ENCODE measurements around the gene RALGPS1. TPM values are rescaled to one million over a fixed set of nuclear protein-coding genes. Genes with fewer than 3 reads are reported as not detected.

Gene RALGPS1
- total RNA-seq, 1 experiment from 2014 or later, result 18.6 TPM

DNA sequence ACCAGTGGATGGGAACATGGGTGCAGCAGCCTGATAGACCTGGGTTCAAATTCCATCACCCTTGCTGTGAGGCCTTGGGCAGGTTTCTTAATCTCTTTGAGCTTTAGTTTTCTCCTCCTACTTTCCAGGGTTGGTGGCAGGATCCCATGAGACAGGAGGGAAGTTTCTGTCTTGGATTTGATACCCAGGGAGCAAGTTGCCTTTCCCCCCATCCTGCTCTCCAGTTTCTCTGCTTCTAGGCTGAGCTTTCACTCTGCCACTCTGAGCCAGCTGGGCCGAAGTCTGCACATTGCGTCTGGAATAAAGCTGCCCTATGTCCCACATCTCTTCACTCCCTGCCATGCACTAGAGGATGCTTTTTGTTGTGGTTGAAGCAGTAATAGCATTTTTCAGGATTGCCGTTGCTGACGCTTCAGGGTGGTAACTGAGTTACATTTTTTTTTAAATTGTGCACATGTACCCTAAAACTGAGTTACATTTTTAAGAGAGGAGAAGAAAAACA, 248.3 kb downstream of the RALGPS1 start:
- WGBS (ENCODE audit: extremely low coverage, insufficient read length, low lambda C conversion rate), result no CpG with 5 or more reads among the region's 4 CpGs
- TF ChIP-seq, protein P1, sequence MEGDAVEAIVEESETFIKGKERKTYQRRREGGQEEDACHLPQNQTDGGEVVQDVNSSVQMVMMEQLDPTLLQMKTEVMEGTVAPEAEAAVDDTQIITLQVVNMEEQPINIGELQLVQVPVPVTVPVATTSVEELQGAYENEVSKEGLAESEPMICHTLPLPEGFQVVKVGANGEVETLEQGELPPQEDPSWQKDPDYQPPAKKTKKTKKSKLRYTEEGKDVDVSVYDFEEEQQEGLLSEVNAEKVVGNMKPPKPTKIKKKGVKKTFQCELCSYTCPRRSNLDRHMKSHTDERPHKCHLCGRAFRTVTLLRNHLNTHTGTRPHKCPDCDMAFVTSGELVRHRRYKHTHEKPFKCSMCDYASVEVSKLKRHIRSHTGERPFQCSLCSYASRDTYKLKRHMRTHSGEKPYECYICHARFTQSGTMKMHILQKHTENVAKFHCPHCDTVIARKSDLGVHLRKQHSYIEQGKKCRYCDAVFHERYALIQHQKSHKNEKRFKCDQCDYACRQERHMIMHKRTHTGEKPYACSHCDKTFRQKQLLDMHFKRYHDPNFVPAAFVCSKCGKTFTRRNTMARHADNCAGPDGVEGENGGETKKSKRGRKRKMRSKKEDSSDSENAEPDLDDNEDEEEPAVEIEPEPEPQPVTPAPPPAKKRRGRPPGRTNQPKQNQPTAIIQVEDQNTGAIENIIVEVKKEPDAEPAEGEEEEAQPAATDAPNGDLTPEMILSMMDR (conservative IDR thresholded peaks at IDR 0.05), result no peak
- no peak overlapping the region for H3T11ph ChIP-seq (ENCODE audit: low read length)
- no peak overlapping the region for H4K91ac ChIP-seq (ENCODE audit: insufficient read length, low read depth, low read length)
- no peaks in the 10 kb centered on the region for H3K9me3 ChIP-seq (ENCODE audit: control insufficient read depth, low read depth, low read length)
- H2BK15ac ChIP-seq (ENCODE audit: low read depth, low read length), result no peak overlapping the region
- no peak overlapping the region for H3K18ac ChIP-seq (ENCODE audit: insufficient read length, low read depth, low read length)
- peaks cover 23 to 25% of the 10 kb centered on the region in 2 experiments for H3K4me1 Mint-ChIP-seq
- H3K23me2 ChIP-seq (ENCODE audit: insufficient read length, low read depth, low read length, poor library complexity, severe bottlenecking), result no peaks in the 10 kb centered on the region
- no peak overlapping the region for H3K14ac ChIP-seq (ENCODE audit: insufficient read depth, low read length)
- H4K20me1 ChIP-seq (ENCODE audit: control insufficient read depth, insufficient read depth, insufficient read length), result no peaks in the 10 kb centered on the region
- H3K27ac ChIP-seq (ENCODE audit: insufficient read length, low read depth, low read length), result no peak overlapping the region
- H2BK12ac ChIP-seq (ENCODE audit: insufficient read length, low read depth, low read length), result no peak overlapping the region
- no peak overlapping the region for H2AFZ ChIP-seq (ENCODE audit: low read length)
- H3K79me1 ChIP-seq (ENCODE audit: insufficient read depth, low read depth, low read length, poor library complexity, severe bottlenecking), result no peaks in the 10 kb centered on the region
- no peak overlapping the region for H3K4ac ChIP-seq (ENCODE audit: low read depth, low read length)
- H3K9me3 Mint-ChIP-seq, result no peaks in the 10 kb centered on the region
- H3K27me3 Mint-ChIP-seq (ENCODE audit: low read depth), result no peaks in the 10 kb centered on the region
- peak; percentile 19 for DNase-seq
- H2BK5ac ChIP-seq (ENCODE audit: insufficient read length, low read length), result no peak overlapping the region
- H4K5ac ChIP-seq (ENCODE audit: insufficient read length, low read depth, low read length), result no peak overlapping the region
- no peak overlapping the region for H2AK5ac ChIP-seq (ENCODE audit: insufficient read length, low read length)
- no peak overlapping the region for H2BK20ac ChIP-seq (ENCODE audit: low read depth, low read length, poor library complexity, severe bottlenecking)
- H2BK120ac ChIP-seq (ENCODE audit: low read depth, low read length, poor library complexity, severe bottlenecking), result no peak overlapping the region
- no peaks in the 10 kb centered on the region for H3K79me2 ChIP-seq (ENCODE audit: insufficient read depth, low read length)
- H3K4me2 ChIP-seq (ENCODE audit: insufficient read depth, insufficient read length, low read length), result no peak overlapping the region
- H3K56ac ChIP-seq (ENCODE audit: insufficient read length, low read depth, low read length), result no peak overlapping the region
- H3K4me3 Mint-ChIP-seq, result no peak overlapping the region
- H3K9ac ChIP-seq (ENCODE audit: extremely low read depth, insufficient read length, low read length), result no peak overlapping the region
- H3K27me3 ChIP-seq (ENCODE audit: insufficient read depth, low read length), result no peaks in the 10 kb centered on the region
- H3K23ac ChIP-seq (ENCODE audit: insufficient read length, low read depth, low read length), result no peak overlapping the region
- H3K4me1 ChIP-seq (ENCODE audit: insufficient read depth, low read length), result peaks cover 2% of the 10 kb centered on the region; the same call in 1 of the 2 replicates
- H3K27ac Mint-ChIP-seq, result no peak overlapping the region
- H3K36me3 Mint-ChIP-seq (ENCODE audit: insufficient read depth in 1 of 3, low read depth in 3 of 3), result peaks cover 0 to 1% (median 0%) of the 10 kb centered on the region in 3 experiments; a peak in 1 of 7 replicates
- no peak overlapping the region for H4K8ac ChIP-seq (replicated peaks; ENCODE audit: insufficient read length, low read depth, low read length)

Measured in H9 (cell line).